Gastrocnemius medialis (tissue), 4 donors: ENCODE measurements around the gene WNK2.

ENCODE experiments used
- POLR2A ChIP-seq, 2 donors: fragments of 450-650 bp; IDR thresholded peaks; one replicate each; pipeline ENCODE4 v1.6.1; 2017; ENCODE audit warnings: antibody characterized with exemption in 2 of 2, mild to moderate bottlenecking in 2 of 2, moderate library complexity in 2 of 2
- TF ChIP-seq, protein P1 (sequence below), 5 experiments: fragments of 450-650 bp in 3 of 5; fragments of 200-600 bp in 2 of 5; sonication (generic) in 2 of 5; IDR thresholded peaks in 4 of 5; conservative IDR thresholded peaks in 1 of 5; 1 replicate in 4 of 5; 2 replicates in 1 of 5; pipeline ENCODE4 v1.5.1; 2016 to 2019; ENCODE audit warnings: antibody characterized with exemption in 5 of 5, mild to moderate bottlenecking in 3 of 5, moderate library complexity in 3 of 5

DNA sequence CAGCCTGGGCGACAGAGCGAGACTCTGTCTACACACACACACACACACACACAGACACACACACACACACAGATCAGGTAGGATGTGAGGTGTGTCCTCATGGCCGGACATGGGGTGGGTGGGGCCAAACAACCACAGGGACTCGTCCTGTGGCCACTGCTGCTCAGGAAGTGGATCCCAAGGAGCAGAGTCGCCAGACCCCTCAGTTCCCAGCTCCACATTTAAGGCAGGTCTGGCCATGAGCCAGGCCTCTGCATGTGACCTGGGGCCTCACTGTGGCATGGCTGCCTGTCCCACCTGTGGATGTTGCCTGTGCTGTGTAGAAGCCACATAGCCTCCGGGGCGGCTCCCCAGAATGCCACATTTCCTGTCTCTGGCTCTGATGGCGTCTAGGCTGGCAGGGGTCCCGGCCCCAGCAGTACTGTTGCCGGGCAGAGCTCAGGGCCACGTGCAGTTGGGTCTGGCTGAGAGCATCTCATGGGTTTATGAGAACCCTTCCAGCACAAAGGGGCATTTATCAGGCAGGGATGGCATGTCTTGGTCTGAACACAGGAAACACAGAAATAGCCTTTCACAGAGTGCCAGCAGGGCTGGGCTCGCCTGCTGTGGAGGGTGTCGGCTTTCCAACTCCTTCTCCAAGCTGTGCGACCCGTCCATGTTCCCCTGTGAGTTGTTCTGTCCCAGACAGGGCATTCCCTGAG, 40.0 kb upstream of the WNK2 start:
- TF ChIP-seq, protein P1, sequence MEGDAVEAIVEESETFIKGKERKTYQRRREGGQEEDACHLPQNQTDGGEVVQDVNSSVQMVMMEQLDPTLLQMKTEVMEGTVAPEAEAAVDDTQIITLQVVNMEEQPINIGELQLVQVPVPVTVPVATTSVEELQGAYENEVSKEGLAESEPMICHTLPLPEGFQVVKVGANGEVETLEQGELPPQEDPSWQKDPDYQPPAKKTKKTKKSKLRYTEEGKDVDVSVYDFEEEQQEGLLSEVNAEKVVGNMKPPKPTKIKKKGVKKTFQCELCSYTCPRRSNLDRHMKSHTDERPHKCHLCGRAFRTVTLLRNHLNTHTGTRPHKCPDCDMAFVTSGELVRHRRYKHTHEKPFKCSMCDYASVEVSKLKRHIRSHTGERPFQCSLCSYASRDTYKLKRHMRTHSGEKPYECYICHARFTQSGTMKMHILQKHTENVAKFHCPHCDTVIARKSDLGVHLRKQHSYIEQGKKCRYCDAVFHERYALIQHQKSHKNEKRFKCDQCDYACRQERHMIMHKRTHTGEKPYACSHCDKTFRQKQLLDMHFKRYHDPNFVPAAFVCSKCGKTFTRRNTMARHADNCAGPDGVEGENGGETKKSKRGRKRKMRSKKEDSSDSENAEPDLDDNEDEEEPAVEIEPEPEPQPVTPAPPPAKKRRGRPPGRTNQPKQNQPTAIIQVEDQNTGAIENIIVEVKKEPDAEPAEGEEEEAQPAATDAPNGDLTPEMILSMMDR (IDR thresholded peaks at IDR 0.05 in 4 of 5, conservative IDR thresholded peaks at IDR 0.05 in 1 of 5) = no peak
- TF ChIP-seq POLR2A (IDR thresholded peaks at IDR 0.05) = no peak
